ENCODE data around the gene BCR.
"Not testable (repeated sequence)": the region's sequence is repeated elsewhere in the genome, so short reads cannot be mapped to it uniquely, and the experiment has no call there.

The BCR gene

DNA sequence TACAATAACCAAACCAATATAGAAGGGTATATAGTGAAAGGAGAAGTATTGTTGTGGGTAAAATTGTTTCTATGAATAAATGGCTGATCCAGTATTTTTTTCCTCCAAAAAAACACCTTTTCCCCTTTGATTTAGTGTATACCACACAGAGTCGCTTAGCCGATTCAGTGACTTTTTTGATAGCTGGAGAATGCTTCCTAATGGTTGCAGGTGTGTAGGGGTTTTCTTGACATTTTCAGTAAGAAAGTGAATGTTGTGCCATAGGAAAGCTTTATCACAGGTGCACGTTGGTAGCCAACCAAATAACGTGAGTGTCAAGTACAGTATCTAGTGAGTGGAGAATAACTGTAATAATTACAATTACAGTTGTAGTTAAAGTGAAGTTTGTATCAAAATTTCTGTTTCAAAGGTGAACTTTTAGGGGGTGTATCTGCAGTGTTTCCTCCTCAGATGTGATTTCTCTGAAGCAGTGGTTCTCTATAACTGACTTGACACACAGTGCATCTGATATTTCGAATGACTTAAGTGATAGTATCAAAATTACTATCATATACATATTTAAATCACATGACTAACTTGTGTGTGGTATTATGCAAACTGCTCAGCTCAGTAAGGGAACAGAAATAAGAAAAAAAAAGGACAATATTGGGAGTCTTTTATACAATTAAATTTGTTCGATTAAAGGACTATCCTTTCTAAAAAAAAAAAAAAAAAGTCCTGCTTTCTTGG lies 143.8 kb downstream of the BCR start:
- DNase-seq: not testable (repeated sequence)

DNA sequence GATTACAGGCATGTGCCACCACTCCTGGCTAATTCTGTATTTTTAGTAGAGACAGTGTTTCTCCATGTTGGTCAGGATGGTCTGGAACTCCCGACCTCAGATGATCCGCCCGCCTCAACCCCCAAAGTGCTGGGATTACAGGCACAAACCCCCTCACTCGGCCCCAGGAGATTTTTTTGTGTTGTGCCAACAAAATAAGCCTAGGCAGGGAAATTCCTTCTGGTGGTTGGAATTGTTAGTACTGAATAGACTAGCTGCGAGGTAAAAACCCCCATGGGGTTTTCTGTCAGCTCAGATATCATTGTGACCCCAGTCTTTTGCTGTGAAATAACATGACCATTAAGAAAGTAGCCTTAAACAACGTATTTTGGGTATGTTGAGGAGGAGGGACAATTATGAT lies 144.9 kb downstream of the BCR start:
- no peak for DNase-seq

GRCh38 chr22:23333822-23334221 lies 153.5 kb downstream of the BCR start:
- not testable (repeated sequence) for DNase-seq

GRCh38 chr22:23337672-23338071 lies 157.4 kb downstream of the BCR start:
- DNase-seq: not testable (repeated sequence)

GRCh38 chr22:23341942-23342695 lies 161.8 kb downstream of the BCR start:
- not testable (repeated sequence) for DNase-seq

GRCh38 chr22:23351321-23351720 lies 171.0 kb downstream of the BCR start:
- DNase-seq: no peak

DNA sequence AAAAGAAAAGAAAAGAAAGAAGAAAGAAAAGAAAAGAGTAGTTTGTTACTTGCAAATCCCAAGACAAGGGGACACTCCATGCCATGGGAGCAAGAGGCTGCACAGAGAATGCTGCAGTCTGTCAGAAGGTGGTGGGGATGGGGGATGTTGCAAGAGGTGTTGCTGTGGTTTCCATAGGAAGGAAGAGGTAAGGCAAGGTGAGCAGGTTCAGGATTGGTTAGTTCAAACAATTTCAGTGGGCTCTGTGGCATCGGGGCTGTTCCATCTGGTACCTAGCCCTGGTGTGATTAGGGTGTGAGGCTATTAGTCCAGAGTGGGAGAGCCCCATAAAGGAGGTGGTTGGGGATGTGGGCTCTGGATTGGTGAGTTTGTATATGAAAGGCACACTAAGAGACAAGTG lies 172.7 kb downstream of the BCR start:
- DNase-seq: no peak

- no peak for DNase-seq
Measured at GRCh38 chr22:23353696-23354095, 173.4 kb downstream of the BCR start.

DNA sequence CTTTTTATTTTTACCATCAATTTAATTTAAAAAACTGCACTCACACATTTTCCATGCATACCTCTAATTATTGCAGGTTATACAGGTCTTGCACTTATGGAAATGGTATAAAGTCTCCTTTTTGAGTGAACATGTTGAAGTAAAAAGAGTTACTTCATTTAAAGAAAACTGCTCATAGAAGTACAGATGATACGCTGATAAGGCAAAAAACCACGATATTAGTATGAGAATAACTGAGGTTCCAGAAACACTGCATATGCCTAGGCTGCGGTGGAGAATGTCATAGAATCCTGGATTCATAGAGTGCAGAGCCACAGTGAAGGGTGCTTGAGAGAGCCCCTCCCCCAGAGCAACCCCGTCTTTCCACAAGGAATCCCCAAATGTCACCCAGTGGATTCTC lies 175.8 kb downstream of the BCR start:
- no peak for DNase-seq

GRCh38 chr22:23357053-23357452 lies 176.7 kb downstream of the BCR start:
- no peak for DNase-seq

DNA sequence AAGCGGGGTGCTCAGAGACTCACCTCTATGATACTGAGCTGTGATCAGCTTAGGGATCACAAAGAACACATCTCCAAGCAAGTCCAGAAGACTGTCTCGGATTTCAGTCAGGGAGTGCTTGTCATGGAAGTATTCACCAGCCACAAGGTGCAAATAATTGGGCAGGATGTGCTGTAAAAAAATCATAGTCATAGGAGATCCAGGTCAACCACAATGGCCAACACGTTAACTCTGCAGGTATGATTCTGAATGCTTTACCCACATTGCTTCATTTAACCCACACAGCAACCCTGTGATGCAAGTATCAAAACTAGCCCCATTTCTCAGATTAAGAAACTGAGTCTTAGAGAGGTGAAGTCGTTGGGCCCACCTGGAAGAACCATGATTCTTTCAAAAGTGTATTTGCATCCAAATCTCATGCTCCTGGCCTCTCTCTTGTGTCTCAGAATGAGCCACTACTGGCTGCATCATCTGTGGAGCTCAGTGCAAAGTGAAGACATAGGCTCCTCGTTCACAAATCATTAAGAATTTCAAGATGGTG lies 179.3 kb downstream of the BCR start:
- DNase-seq: no peak

GRCh38 chr22:23361676-23362075 lies 181.4 kb downstream of the BCR start:
- no peak for DNase-seq

DNA sequence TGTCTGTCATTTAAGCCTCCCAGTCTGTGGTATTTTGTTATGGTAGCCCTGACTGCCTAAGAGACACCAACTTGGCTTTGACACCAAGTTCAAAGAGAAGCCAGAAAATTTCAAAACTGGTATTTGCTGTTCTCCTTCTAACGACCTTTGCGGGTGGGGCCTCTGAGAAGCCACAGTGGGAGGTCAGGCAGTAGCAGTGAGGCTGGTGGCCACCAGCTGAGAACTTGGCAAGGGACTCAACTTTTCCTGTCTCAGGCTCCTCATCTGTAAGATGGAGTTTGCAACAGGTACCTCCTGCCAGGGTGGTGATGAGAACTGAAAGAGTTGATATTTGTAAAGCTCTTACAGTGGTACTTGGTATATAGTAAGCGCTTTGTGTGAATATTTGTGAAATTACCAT lies 183.4 kb downstream of the BCR start:
- no peak for DNase-seq

DNA sequence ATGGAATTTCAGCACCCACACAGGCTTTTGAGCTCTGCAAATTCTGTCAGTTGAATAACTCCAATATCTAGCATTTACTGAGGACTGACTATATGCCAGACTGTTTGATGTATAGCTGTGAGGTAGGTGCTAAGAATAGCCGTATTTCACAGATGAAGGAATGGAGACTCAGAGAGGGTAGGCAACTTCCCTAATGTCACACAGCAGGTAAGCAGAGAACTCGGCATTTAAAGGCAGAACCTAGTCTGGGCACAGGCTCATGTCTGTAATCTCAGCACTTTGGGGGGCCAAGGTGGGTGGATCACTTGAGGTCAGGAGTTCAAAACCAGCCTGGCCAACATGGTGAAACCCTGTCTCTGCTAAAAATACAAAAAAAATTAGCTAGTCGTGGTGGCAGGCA lies 184.1 kb downstream of the BCR start:
- no peak for DNase-seq

DNA sequence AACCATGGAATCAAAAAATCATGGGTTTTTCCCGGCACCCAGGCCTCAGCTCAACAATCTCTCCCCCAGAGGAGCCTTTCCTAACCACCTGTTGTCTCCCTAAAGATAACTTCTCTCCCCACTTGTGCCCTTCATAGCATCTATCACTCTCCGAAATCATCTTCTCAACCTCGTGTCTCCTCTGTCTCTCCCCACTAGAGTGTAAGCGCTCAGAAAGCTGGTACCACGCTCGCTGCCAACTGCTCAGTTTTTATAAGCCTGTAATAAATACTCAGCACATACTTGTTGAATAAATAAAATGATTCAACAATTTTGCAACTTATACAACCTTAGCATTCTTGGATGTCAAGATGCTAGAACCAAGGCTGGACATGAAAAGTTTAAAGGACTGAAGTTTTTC lies 185.2 kb downstream of the BCR start:
- DNase-seq: no peak

- DNase-seq: no peak
Measured at GRCh38 chr22:23365961-23366360, 185.7 kb downstream of the BCR start.

- not testable (repeated sequence) for DNase-seq
Measured at GRCh38 chr22:23367196-23367595, 186.9 kb downstream of the BCR start.

All from CD4-positive, alpha-beta T cell treated with Interleukin-1 beta for 1 hour (primary cell).